Mucosa of descending colon (tissue), 3 donors: Measurements from ENCODE around the gene RGS7. TPM values are rescaled to one million over a fixed set of nuclear protein-coding genes. Genes with fewer than 3 reads are reported as not detected.

Source experiments
- ATAC-seq: fragments of 200-7000 bp; cut with Tn5 transposase; one replicate; pipeline ENCODE4 v1.9.1; 2020; ENCODE audit warnings: mild to moderate bottlenecking, moderate library complexity
- DNase-seq, 3 donors: peaks; one replicate each; pipeline ENCODE4 v3.0.0-alpha.2; 2020
- H3K36me3 ChIP-seq: fragments of 200-600 bp; one replicate; pipeline ENCODE4 v1.8.0; 2021; ENCODE audit warnings: low read depth, mild to moderate bottlenecking
- H3K4me1 ChIP-seq: fragments of 200-600 bp; one replicate; pipeline ENCODE4 v1.8.0; 2021; ENCODE audit warnings: low read depth, mild to moderate bottlenecking
- H3K4me3 ChIP-seq: fragments of 200-600 bp; one replicate; pipeline ENCODE4 v1.8.0; 2021; ENCODE audit warnings: mild to moderate bottlenecking
- H3K9me3 ChIP-seq: fragments of 200-600 bp; one replicate; pipeline ENCODE4 v1.8.0; 2021; ENCODE audit warnings: mild to moderate bottlenecking
- intact Hi-C, 2 donors: fragments of 100-400 bp; cut with DNase I in 1 of 2; cut with micrococcal nuclease in 1 of 2; formaldehyde crosslinking; loops; one replicate each; pipeline versions ENCODE4 v1.11.0 to v1.11.1; 2022; cut with DNase I, micrococcal nuclease
- total RNA-seq, 3 donors: library from RNA; stranded (reverse); fragmentation: NEBNext Ultra II Directional in 2 of 3; extraction: Animal tissue kit (Norgen Biotek cat#: 25700) in 2 of 3; gene quantifications; one replicate each; pipeline versions ENCODE4 v1.2.1 to v1.2.4, GENCODE V29; 2021 to 2023
- TF ChIP-seq, protein P1 (sequence below): fragments of 200-600 bp; IDR thresholded peaks from one replicate; pipeline ENCODE4 v1.8.0; 2022; ENCODE audit warnings: antibody characterized with exemption, mild to moderate bottlenecking
- donor health status: DM: no; HTN: no; CAD: no; lungs with moderate emphysema.
- donor health status: DM: no; HTN: no; CAD: no.
- donor health status: DM: no; HTN: yes; CAD: no.

The RGS7 gene
- total RNA-seq, 3 donors from 2014 or later = 0.51 TPM; not detected in 2

DNA sequence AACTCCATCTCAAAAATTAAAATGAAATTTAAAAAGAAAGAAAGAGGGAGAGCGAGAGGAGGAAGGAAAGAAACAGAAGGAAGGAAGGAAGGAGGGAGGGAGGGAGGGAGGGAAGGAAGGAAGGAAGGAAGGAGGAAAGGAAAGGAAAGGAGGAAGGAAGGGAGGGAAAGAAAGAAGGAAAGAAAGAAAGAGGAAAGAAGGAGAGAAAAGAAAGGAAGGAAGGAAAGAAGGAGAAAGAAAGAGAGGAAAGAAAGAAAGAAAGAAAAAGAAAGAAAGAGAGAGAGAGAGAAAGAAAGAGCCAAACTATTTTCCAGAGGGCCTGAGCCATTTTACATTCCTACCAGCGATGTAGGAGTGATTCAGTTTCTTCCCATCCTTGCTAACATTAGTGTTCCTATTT is 364.0 kb downstream of the RGS7 start:
- DNase-seq = no peak
- TF ChIP-seq, protein P1, sequence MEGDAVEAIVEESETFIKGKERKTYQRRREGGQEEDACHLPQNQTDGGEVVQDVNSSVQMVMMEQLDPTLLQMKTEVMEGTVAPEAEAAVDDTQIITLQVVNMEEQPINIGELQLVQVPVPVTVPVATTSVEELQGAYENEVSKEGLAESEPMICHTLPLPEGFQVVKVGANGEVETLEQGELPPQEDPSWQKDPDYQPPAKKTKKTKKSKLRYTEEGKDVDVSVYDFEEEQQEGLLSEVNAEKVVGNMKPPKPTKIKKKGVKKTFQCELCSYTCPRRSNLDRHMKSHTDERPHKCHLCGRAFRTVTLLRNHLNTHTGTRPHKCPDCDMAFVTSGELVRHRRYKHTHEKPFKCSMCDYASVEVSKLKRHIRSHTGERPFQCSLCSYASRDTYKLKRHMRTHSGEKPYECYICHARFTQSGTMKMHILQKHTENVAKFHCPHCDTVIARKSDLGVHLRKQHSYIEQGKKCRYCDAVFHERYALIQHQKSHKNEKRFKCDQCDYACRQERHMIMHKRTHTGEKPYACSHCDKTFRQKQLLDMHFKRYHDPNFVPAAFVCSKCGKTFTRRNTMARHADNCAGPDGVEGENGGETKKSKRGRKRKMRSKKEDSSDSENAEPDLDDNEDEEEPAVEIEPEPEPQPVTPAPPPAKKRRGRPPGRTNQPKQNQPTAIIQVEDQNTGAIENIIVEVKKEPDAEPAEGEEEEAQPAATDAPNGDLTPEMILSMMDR = no peak
- Histone ChIP-seq H3K4me1 (no peaks in the 10 kb centered on the region), H3K36me3 (no peaks in the 10 kb centered on the region), H3K9me3 (no peaks in the 10 kb centered on the region), H3K4me3 (no peak overlapping the region)
- intact Hi-C loops = no loop called here
- no peak for ATAC-seq

DNA sequence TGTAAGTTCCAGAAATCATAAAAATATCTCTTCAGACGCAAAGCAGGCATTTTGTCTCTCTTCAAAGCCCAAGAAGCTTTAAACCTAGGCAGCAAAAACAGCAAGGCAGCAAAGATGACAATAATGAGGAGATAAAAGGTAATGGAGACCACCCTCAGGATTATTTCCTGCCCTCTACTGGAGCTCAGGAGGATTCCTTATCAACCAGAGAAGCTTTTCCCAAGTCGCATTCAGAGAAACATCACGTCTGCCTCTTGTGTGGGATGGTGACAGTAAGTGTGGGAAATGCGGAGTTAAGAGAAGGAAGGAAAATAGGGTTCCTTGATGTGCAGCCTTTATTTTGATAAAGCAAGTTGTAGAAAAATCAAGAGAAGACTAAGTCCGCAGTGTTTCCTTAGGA is 365.8 kb downstream of the RGS7 start:
- no peaks in the 10 kb centered on the region for H3K9me3 ChIP-seq
- DNase-seq (no peak), ATAC-seq (no peak)
- TF ChIP-seq, protein P1 = no peak
- H3K4me1 ChIP-seq = no peaks in the 10 kb centered on the region
- no peak overlapping the region for H3K4me3 ChIP-seq
- intact Hi-C loops = no loop called here
- no peaks in the 10 kb centered on the region for H3K36me3 ChIP-seq

DNA sequence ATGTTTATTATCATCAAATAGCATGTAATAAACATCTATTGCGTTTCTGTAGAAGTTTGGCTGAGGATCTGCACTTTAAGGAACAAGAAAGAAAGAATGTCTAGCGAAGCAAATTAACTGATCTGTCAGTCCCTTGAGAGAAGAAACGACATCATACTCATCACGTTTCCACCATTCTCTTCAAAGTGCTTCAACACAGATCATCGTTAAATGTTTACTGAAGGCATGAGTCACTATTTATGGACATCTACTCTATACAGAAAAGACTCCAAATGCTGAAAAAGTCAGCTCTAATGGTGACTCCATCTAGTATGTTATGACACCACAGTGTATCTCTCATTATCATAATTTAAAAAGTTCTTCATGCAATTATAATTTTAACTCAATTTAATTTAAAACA is 369.1 kb downstream of the RGS7 start:
- no peak for ATAC-seq

DNA sequence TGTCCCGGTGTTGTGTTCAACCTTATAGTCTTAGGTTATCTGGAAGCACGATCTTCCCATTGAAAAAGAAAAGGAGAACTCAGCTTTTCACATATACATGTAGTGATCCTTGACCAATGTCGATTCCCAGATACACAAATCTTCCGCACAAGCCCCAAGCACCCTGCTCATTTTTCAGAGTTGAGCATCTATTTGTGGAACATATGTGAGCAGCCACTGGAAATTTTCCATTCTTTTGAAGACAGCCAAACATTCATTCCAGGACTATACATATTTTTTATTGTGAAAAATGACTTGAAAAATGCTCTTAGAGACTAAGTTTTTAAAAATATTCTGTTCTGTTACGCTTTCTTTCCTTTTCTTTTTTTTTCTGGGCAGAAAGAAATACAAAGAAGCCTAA is 371.9 kb downstream of the RGS7 start:
- H3K9me3 ChIP-seq = no peaks in the 10 kb centered on the region
- intact Hi-C loops = no loop called here
- DNase-seq (no peak), ATAC-seq (no peak)
- H3K4me3 ChIP-seq = no peak overlapping the region
- H3K4me1 ChIP-seq = no peaks in the 10 kb centered on the region
- no peaks in the 10 kb centered on the region for H3K36me3 ChIP-seq
- TF ChIP-seq, protein P1 = no peak

More for the DNA sequence above, 369.1 kb downstream of the RGS7 start:
- intact Hi-C loops = no loop called here
- Histone ChIP-seq H3K4me1 (no peaks in the 10 kb centered on the region), H3K4me3 (no peak overlapping the region), H3K36me3 (no peaks in the 10 kb centered on the region), H3K9me3 (no peaks in the 10 kb centered on the region)
- no peak for DNase-seq
- TF ChIP-seq, protein P1 = no peak

DNA sequence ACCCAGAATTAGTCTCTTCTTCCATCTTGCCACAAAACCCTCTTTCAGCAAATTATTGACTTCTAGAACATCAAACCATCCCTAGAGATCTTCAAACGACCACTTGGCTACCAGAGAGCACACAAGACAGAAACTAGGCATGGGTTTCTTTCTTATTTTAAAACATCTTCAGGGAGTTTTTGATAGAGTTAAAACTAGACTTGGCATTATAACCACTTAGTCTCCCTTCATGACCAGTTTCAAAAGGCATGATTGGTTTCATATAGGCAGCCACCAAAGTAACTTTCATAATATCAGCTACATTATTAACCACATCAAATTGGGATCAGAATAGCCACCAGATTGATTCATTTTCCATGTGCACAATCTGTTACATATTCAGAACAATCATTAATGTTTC is 376.7 kb downstream of the RGS7 start:
- TF ChIP-seq, protein P1 = no peak
- intact Hi-C loops = no loop called here
- DNase-seq = no peak

DNA sequence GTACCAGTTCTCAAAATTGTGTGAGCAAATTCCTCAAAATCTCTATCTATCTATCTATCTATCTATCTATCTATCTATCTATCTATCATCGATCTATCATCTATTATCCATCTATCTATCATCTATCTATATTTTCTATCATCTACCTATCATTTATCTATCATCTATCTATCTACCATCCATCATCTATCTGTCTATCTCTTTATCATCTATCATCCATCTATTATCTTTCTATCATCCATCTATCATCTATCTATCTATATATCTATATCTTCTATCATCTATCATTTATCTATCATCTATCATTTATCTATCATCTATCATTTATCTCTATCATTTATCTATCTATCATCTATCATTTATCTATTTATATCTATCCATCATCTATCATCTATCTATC is 380.3 kb downstream of the RGS7 start:
- no peak overlapping the region for H3K4me3 ChIP-seq
- TF ChIP-seq, protein P1 = no peak
- intact Hi-C loops = no loop called here
- H3K36me3 ChIP-seq = no peaks in the 10 kb centered on the region
- no peaks in the 10 kb centered on the region for H3K9me3 ChIP-seq
- H3K4me1 ChIP-seq = no peaks in the 10 kb centered on the region
- no peak for ATAC-seq
- DNase-seq = no peak

More for the DNA sequence above, 376.7 kb downstream of the RGS7 start:
- Histone ChIP-seq H3K4me3 (no peak overlapping the region), H3K9me3 (no peaks in the 10 kb centered on the region), H3K36me3 (no peaks in the 10 kb centered on the region), H3K4me1 (no peaks in the 10 kb centered on the region)
- no peak for ATAC-seq
